ENCODE results near the gene COPS9.

The COPS9 gene

DNA sequence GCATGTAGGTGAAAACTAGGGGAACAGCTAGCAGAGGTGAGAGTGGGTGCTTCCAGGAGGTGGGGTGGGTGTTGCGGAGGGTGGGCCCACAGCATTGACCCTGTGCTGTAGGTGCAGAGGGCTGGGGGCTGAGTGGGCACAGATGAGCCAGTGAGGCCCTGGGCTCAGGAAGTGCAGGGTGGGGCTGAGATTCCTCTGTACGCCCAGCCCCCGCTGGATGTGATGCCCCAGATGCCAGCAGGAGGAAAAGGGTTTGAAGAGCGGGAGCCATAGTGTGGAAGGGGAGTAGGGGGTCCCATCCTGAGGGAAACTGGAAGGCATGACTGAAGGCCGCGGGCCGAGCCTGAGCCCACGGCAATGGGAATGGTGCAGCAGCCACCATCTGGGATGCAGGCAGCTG, 18.5 kb upstream of the COPS9 start:
- TF ChIP-seq POLR2AphosphoS5 (IDR thresholded peaks at IDR 0.05; ENCODE audit: low read depth, low read length) (no peak), SIN3A (IDR thresholded peaks at IDR 0.05; ENCODE audit: borderline replicate concordance, insufficient read depth, low read length) (no peak), TAF1 (IDR thresholded peaks at IDR 0.05; ENCODE audit: borderline replicate concordance, insufficient read depth, low read length) (no peak), FOXP2 (optimal IDR thresholded peaks at IDR 0.05; ENCODE audit: borderline replicate concordance, extremely low read depth, extremely low read length, insufficient read depth) (no peak)
- TF ChIP-seq, protein P1, sequence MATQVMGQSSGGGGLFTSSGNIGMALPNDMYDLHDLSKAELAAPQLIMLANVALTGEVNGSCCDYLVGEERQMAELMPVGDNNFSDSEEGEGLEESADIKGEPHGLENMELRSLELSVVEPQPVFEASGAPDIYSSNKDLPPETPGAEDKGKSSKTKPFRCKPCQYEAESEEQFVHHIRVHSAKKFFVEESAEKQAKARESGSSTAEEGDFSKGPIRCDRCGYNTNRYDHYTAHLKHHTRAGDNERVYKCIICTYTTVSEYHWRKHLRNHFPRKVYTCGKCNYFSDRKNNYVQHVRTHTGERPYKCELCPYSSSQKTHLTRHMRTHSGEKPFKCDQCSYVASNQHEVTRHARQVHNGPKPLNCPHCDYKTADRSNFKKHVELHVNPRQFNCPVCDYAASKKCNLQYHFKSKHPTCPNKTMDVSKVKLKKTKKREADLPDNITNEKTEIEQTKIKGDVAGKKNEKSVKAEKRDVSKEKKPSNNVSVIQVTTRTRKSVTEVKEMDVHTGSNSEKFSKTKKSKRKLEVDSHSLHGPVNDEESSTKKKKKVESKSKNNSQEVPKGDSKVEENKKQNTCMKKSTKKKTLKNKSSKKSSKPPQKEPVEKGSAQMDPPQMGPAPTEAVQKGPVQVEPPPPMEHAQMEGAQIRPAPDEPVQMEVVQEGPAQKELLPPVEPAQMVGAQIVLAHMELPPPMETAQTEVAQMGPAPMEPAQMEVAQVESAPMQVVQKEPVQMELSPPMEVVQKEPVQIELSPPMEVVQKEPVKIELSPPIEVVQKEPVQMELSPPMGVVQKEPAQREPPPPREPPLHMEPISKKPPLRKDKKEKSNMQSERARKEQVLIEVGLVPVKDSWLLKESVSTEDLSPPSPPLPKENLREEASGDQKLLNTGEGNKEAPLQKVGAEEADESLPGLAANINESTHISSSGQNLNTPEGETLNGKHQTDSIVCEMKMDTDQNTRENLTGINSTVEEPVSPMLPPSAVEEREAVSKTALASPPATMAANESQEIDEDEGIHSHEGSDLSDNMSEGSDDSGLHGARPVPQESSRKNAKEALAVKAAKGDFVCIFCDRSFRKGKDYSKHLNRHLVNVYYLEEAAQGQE (IDR thresholded peaks at IDR 0.05; ENCODE audit: insufficient read depth in 1 of 2, low read depth in 2 of 2, low read length in 2 of 2), result no peak

DNA sequence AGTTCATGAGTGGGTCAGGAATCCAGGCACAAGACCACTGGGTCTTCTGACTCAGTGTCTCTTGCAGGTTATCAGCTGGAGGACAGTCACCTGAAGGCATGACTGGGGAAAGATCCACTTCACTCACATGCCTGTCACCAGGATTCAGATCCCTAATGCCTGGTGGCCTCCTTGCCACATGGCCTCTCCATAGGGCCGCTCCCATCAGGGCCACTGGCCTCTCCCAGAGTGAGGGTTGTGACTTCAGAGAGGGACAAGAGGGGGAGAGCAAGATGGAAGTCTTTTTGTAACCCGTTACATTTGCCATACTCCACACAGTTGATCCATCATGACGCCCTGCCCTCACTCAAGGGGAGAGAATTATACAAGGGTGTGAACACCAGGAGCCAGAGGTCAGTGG, 17.3 kb upstream of the COPS9 start:
- TF ChIP-seq, protein P1 (IDR thresholded peaks at IDR 0.05; ENCODE audit: insufficient read depth in 1 of 2, low read depth in 2 of 2, low read length in 2 of 2), result no peak
- no peak for TF ChIP-seq FOXP2 (optimal IDR thresholded peaks at IDR 0.05; ENCODE audit: borderline replicate concordance, extremely low read depth, extremely low read length, insufficient read depth)
- no peak for TF ChIP-seq SIN3A (IDR thresholded peaks at IDR 0.05; ENCODE audit: borderline replicate concordance, insufficient read depth, low read length)
- no peak for TF ChIP-seq TAF1 (IDR thresholded peaks at IDR 0.05; ENCODE audit: borderline replicate concordance, insufficient read depth, low read length)
- no peak for TF ChIP-seq POLR2AphosphoS5 (IDR thresholded peaks at IDR 0.05; ENCODE audit: low read depth, low read length)

DNA sequence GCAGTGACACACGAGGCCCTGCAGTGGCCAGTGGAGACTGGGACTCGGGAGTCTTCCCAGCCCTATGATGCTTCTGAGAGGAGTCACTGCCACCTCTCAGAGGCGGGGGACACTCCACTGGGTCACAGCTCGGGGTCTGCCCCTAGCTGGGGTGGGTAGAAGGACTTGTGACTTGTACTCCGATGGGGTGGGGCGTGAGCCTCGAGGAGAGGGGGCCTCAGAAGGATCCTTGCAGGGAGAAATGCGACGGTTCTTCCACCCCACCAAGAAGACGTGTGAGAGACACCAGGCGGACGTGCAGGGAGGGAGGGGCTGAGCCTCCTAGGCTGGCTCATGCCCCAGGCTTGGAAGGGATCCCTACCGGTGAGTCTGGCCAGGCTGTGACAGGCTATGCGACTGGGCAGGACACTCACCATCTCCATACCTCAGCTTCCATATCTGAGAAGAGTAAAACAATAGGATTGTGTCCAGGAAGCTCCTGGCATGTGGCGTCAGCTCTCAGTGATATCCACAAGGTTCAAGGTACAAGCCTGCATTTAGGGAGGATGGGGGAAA, 15.4 kb upstream of the COPS9 start:
- no peak for TF ChIP-seq SIN3A (IDR thresholded peaks at IDR 0.05; ENCODE audit: borderline replicate concordance, insufficient read depth, low read length)
- TF ChIP-seq POLR2AphosphoS5 (IDR thresholded peaks at IDR 0.05; ENCODE audit: low read depth, low read length), result no peak
- no peak for TF ChIP-seq FOXP2 (optimal IDR thresholded peaks at IDR 0.05; ENCODE audit: borderline replicate concordance, extremely low read depth, extremely low read length, insufficient read depth)
- TF ChIP-seq, protein P1 (IDR thresholded peaks at IDR 0.05; ENCODE audit: insufficient read depth in 1 of 2, low read depth in 2 of 2, low read length in 2 of 2), result no peak
- no peak for TF ChIP-seq TAF1 (IDR thresholded peaks at IDR 0.05; ENCODE audit: borderline replicate concordance, insufficient read depth, low read length)

DNA sequence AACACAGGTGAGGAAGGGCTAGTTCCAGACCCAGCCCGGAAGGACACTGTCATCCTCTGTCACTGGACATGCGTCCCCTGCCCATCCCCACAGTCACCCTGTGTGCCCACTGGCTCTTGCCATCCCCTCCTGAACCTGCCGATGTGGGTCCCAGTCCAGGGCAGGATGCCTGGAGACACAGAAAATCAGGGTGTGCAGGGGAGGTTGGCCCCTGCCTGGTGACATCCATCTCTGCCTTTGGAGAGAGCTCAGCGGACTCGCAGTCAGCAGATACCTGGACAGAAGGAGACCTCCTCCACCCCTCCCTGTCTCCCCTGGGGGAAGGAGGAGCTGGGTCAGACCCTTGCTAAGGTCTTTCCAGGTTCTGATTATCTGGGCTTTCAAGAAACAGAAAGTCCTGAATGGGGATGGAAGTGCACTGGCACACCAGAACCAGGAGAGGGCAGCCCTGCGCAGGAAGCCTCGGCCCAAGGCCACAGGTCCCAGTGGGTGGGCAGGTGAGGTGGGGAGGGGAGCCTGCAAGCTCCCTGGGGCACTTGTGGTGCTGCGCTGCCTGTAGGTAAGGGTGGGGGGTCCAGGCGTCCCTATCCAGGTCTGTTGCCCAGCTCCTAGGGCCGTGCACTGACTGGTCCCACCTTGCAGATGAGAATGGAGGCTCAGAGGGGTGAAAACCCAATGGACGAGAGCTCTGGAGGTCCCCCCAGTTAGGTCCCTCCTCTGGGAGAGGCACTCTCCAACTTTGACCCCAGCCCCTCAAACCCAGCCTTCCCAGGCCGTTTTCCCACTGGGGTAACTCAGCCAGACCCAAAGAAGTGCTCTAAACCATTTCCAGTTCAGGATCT, 14.1 kb upstream of the COPS9 start:
- TF ChIP-seq POLR2AphosphoS5 (IDR thresholded peaks at IDR 0.05; ENCODE audit: low read depth, low read length) (no peak), FOXP2 (optimal IDR thresholded peaks at IDR 0.05; ENCODE audit: borderline replicate concordance, extremely low read depth, extremely low read length, insufficient read depth) (no peak), TAF1 (IDR thresholded peaks at IDR 0.05; ENCODE audit: borderline replicate concordance, insufficient read depth, low read length) (no peak), SIN3A (IDR thresholded peaks at IDR 0.05; ENCODE audit: borderline replicate concordance, insufficient read depth, low read length) (no peak)
- TF ChIP-seq, protein P1 (IDR thresholded peaks at IDR 0.05; ENCODE audit: insufficient read depth in 1 of 2, low read depth in 2 of 2, low read length in 2 of 2), result no peak
